Ovary (tissue), 9 donors: Measurements from ENCODE around the gene ZCCHC14. TPM values are rescaled to one million over a fixed set of nuclear protein-coding genes. Genes with fewer than 3 reads are reported as not detected.
A peak's percentile ranks its signal among the peaks of the same experiment; 100 is the strongest.

ENCODE experiments used
- DNase-seq, 5 donors: peaks; one replicate each; pipeline ENCODE4 v3.0.0-alpha.2; 2019 to 2020
- H3K27ac ChIP-seq, 2 donors: fragments of 200-600 bp; one replicate each; pipeline versions ENCODE4 v1.5.1 to v1.8.0; 2019 to 2022
- H3K27me3 ChIP-seq: fragments of 200-600 bp; one replicate; pipeline ENCODE4 v1.8.0; 2022
- H3K36me3 ChIP-seq: fragments of 200-600 bp; sonication (generic); one replicate; pipeline ENCODE4 v1.5.1; 2019
- H3K4me1 ChIP-seq: one replicate; pipeline ENCODE4 v1.8.1; 2013; ENCODE audit warnings: mild to moderate bottlenecking, moderate library complexity; ENCODE audit not compliant: insufficient read depth
- H3K4me3 ChIP-seq: fragments of 200-600 bp; sonication (generic); one replicate; pipeline ENCODE4 v1.5.1; 2017
- H3K9me3 ChIP-seq, 2 donors: fragments of 200-600 bp in 1 of 2; sonication (generic) in 1 of 2; one replicate each; pipeline versions ENCODE4 v1.5.1 to v1.8.1; 2013 to 2019; ENCODE audit warnings: mild to moderate bottlenecking in 1 of 2, moderate library complexity in 1 of 2
- EP300 ChIP-seq: sonication (generic); formaldehyde crosslinking; IDR thresholded peaks from one replicate; pipeline ENCODE4 v1.6.1; 2017; ENCODE audit warnings: antibody characterized with exemption
- POLR2A ChIP-seq: fragments of 450-650 bp; IDR thresholded peaks from one replicate; pipeline ENCODE4 v1.6.1; 2017; ENCODE audit warnings: antibody characterized with exemption, mild to moderate bottlenecking, moderate library complexity
- WGBS, 3 donors: extraction: QIAGEN DNeasy Blood & Tissue Kit in 1 of 3; methylation state at CpG; one replicate each; pipeline versions ENCODE4 v1.1.5 to v1.1.7; 2013 to 2017; 5-methylcytosine and 5-hydroxymethylcytosine counted together
- intact Hi-C, 4 donors: fragments of 100-400 bp; cut with DNase I; formaldehyde crosslinking; loops; one replicate each; pipeline versions ENCODE4 v1.11.0 to v1.15.1; 2022 to 2023
- polyA plus RNA-seq, 2 donors: library from polyadenylated mRNA; stranded (reverse); fragments of 200-250 nt in 1 of 2; fragments of 350-450 nt in 1 of 2; fragmentation: Illumina TruSeq in 1 of 2; extraction: RNeasy Lipid Tissue Mini Kit (QIAGEN cat#74804) in 1 of 2; gene quantifications; one replicate each; pipeline ENCODE4 v1.2.3, GENCODE V29; 2013 to 2014
- total RNA-seq, 7 donors: library from RNA; depleted of rRNA in 2 of 7; stranded (reverse); fragments of >200 nt in 2 of 7; fragmentation: NEBNext Ultra II Directional in 3 of 7; extraction: Animal tissue kit (Norgen Biotek cat#: 25700) in 3 of 7; gene quantifications; one replicate each; pipeline versions ENCODE4 v1.1.0 to v1.2.4, GENCODE V29; 2016 to 2023
- TF ChIP-seq, protein P1 (sequence below), 3 donors: fragments of 450-650 bp in 2 of 3; fragments of 200-600 bp in 1 of 3; IDR thresholded peaks; one replicate each; pipeline versions ENCODE4 v1.5.1 to v1.8.0; 2016 to 2022; ENCODE audit warnings: antibody characterized with exemption in 3 of 3, mild to moderate bottlenecking in 1 of 3
- donor health status: DM: no; HTN: no; CAD: no; lungs with moderate emphysema.
- donor health status: DM: no; HTN: no; CAD: no.
- donor health status: Bipolar disorder and iron deficiency.
- donor health status: DM: yes; HTN: yes; CAD: no.
- donor health status: DM: no; HTN: no; CAD: no.
- donor health status: DM: yes; HTN: yes; CAD: no.

The ZCCHC14 gene
- total and polyA plus RNA-seq, 9 donors = 16.1 to 37.6 (median 31.0) TPM

DNA sequence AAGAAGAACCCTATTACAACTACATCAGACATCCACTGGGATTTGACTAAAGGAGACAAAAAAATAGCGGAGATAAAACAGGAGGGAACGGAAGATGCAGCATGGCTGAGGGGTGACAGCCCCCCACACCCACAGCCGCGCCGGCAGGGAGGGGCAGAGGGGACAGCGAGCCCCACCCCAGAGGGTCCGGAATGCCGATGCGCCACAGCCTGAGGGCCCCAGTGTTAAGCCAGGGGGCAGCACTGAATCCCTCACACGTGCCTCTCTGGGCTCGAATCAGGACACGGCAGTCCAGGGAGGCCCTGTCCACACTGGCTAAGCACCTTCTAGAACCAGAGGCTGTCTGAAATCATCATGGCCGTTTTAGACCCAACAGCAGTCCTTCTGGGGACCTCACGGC lies 81.9 kb downstream of the ZCCHC14 start:
- intact Hi-C loops = loop anchor here in 3 of 4 donors (10.0 kb wide), 4 partner anchors 134 to 354 kb away; partner anchors contain the start of gene KLHDC4 (in 1 of the 3)
- 77 to 83% (median 82%) methylated on average over 14 of the region's 14 CpGs for WGBS, 3 donors
- Histone ChIP-seq H3K4me1 (no peaks in the 10 kb centered on the region), H3K9me3 (no peaks in the 10 kb centered on the region), H3K27ac (no peak overlapping the region), H3K27me3 (no peaks in the 10 kb centered on the region), H3K4me3 (no peak overlapping the region), H3K36me3 (no peaks in the 10 kb centered on the region)
- no peak for TF ChIP-seq EP300
- TF ChIP-seq, protein P1, sequence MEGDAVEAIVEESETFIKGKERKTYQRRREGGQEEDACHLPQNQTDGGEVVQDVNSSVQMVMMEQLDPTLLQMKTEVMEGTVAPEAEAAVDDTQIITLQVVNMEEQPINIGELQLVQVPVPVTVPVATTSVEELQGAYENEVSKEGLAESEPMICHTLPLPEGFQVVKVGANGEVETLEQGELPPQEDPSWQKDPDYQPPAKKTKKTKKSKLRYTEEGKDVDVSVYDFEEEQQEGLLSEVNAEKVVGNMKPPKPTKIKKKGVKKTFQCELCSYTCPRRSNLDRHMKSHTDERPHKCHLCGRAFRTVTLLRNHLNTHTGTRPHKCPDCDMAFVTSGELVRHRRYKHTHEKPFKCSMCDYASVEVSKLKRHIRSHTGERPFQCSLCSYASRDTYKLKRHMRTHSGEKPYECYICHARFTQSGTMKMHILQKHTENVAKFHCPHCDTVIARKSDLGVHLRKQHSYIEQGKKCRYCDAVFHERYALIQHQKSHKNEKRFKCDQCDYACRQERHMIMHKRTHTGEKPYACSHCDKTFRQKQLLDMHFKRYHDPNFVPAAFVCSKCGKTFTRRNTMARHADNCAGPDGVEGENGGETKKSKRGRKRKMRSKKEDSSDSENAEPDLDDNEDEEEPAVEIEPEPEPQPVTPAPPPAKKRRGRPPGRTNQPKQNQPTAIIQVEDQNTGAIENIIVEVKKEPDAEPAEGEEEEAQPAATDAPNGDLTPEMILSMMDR (IDR thresholded peaks at IDR 0.05) = no peak
- no peak for TF ChIP-seq POLR2A
- peak in 2 of 5 donors; percentile 14 to 30 for DNase-seq

DNA sequence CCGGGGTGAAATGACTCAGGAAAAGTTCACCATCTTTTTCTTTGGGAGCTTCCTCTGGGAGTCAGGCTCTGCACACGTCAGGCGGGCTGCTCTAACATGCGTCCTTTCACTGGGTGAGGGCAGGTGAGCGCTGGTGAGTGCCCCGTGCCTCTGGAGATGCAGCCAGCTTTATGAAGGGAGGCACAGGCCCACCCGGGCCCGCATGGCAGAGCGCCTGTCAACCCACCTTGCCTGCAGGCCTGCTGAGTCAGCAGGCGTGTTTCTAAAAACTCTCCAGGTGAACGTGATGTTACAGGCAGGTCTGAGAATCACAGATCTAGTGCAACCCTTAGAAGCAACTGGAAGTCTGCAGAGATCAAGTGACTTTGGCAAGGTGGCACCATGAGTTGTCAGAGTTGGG lies 82.3 kb downstream of the ZCCHC14 start:
- peak in 2 of 5 donors; percentile 15 to 32 for DNase-seq
- WGBS, 3 donors = 89 to 91% (median 90%) methylated on average over 11 of the region's 11 CpGs
- no peak overlapping the region for H3K27ac ChIP-seq
- H3K36me3 ChIP-seq = no peaks in the 10 kb centered on the region
- intact Hi-C loops = loop anchor here in 3 of 4 donors (10.0 kb wide), 4 partner anchors 134 to 354 kb away; partner anchors contain the start of gene KLHDC4 (in 1 of the 3)
- no peaks in the 10 kb centered on the region for H3K4me1 ChIP-seq
- no peaks in the 10 kb centered on the region for H3K9me3 ChIP-seq
- no peak overlapping the region for H3K4me3 ChIP-seq
- TF ChIP-seq POLR2A = no peak
- TF ChIP-seq, protein P1 (IDR thresholded peaks at IDR 0.05) = no peak
- TF ChIP-seq EP300 = no peak
- no peaks in the 10 kb centered on the region for H3K27me3 ChIP-seq

DNA sequence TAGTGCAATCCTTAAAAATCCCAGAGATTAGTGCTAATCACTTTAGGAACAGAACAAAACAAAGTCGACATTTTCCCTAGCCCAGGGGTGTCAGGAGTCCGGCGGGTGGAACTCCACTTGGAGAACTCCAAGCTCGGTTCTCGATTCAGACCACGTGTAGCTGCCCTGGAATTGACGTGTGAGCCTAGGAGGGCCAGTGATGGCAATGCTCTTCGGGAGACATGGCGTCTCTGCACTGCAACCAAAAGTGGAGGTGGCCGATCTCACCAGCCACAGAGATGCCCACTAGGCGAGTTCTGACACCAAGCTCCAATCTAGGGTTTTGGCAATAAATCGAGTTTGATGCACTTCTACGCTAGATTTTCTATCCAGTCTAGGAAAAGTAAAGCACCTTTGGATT lies 83.0 kb downstream of the ZCCHC14 start:
- Histone ChIP-seq H3K27ac (no peak overlapping the region), H3K4me3 (no peak overlapping the region), H3K27me3 (no peaks in the 10 kb centered on the region), H3K36me3 (no peaks in the 10 kb centered on the region), H3K9me3 (no peaks in the 10 kb centered on the region), H3K4me1 (no peaks in the 10 kb centered on the region)
- DNase-seq = peak in 2 of 5 donors; percentile 12 to 21
- WGBS, 3 donors = 91 to 95% (median 92%) methylated on average over 13 of the region's 13 CpGs
- intact Hi-C loops = loop anchor here in 3 of 4 donors (5.0 to 10.0 kb wide), 5 partner anchors 78 to 355 kb away; partner anchors contain the start of gene KLHDC4 (in 1 of the 3)
- TF ChIP-seq EP300 (no peak), POLR2A (no peak)
- TF ChIP-seq, protein P1 (IDR thresholded peaks at IDR 0.05) = no peak

DNA sequence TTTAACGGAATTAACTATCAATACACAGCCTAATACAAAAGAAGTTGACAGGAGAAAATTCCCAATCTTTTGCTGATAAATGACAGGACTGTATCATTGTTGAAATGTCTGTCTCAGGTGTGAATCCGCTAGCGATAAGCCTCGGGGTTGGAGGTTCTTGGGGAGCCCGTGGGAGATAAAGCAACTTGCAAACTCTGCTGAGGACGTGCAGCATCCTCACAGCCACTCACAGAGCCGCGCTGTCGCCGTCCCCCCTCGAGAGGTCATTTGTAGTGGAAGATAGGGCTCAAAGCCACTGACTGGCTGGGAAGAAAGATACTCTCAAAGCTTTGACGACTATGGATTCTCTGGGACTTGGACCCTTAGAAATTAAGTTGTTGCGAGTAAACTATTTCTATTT lies 83.7 kb downstream of the ZCCHC14 start:
- TF ChIP-seq POLR2A = no peak
- TF ChIP-seq, protein P1 (IDR thresholded peaks at IDR 0.05) = no peak
- no peak for TF ChIP-seq EP300
- H3K27me3 ChIP-seq = no peaks in the 10 kb centered on the region
- no peak overlapping the region for H3K4me3 ChIP-seq
- DNase-seq = peak in 2 of 5 donors; percentile 12 to 14
- no peaks in the 10 kb centered on the region for H3K4me1 ChIP-seq
- WGBS, 3 donors = 83 to 89% (median 87%) methylated on average over 13 of the region's 13 CpGs
- no peak overlapping the region for H3K27ac ChIP-seq
- no peaks in the 10 kb centered on the region for H3K9me3 ChIP-seq
- intact Hi-C loops = loop anchor here in 1 of 4 donors (5.0 kb wide), 1 partner anchor 78 kb away; no protein-coding TSS in a partner anchor
- H3K36me3 ChIP-seq = no peaks in the 10 kb centered on the region
